Adrenal gland (tissue), 12 donors: ENCODE results near the gene PSMD2. TPM values are rescaled to one million over a fixed set of nuclear protein-coding genes. Genes with fewer than 3 reads are reported as not detected.

ENCODE experiments used
- DNase-seq, 7 donors: peaks; one replicate each; pipeline ENCODE4 v3.0.0-alpha.2; 2019 to 2020
- H3K27ac ChIP-seq, 5 donors: fragments of 200-600 bp; sonication (generic) in 4 of 5; 1 replicate in 3 of 5; 2 replicates in 2 of 5; pipeline versions ENCODE4 v1.5.1 to v1.8.0; 2016 to 2020; ENCODE audit warnings: mild to moderate bottlenecking in 1 of 5
- H3K27me3 ChIP-seq: fragments of 200-600 bp; 2 replicates; pipeline ENCODE4 v1.8.0; 2021
- H3K36me3 ChIP-seq, 2 donors: fragments of 200-600 bp; replicated peaks in 1 of 2; 1 replicate in 1 of 2; 2 replicates in 1 of 2; pipeline versions ENCODE4 v1.5.1 to v1.8.0; 2018 to 2022
- H3K4me1 ChIP-seq, 2 donors: fragments of 200-600 bp; replicated peaks in 1 of 2; 1 replicate in 1 of 2; 2 replicates in 1 of 2; pipeline versions ENCODE4 v1.5.1 to v1.8.0; 2018 to 2021
- H3K4me3 ChIP-seq, 4 donors: fragments of 200-600 bp; sonication (generic) in 3 of 4; one replicate each; pipeline ENCODE4 v1.5.1; 2016 to 2018
- H3K9me3 ChIP-seq, 3 donors: fragments of 200-600 bp; sonication (generic) in 1 of 3; replicated peaks in 1 of 3; 1 replicate in 2 of 3; 2 replicates in 1 of 3; pipeline versions ENCODE4 v1.5.1 to v1.8.0; 2016 to 2021
- CTCF ChIP-seq, 6 experiments: fragments of 450-650 bp in 4 of 6; fragments of 200-600 bp in 2 of 6; sonication (generic) in 1 of 6; IDR thresholded peaks; 1 replicate in 5 of 6; 2 replicates in 1 of 6; pipeline versions ENCODE4 v1.5.1 to v1.8.0; 2016 to 2021; ENCODE audit warnings: antibody characterized with exemption in 6 of 6, mild to moderate bottlenecking in 2 of 6, moderate library complexity in 1 of 6
- POLR2A ChIP-seq, 2 donors: fragments of 450-650 bp; IDR thresholded peaks; one replicate each; pipeline ENCODE4 v1.6.1; 2017; ENCODE audit warnings: antibody characterized with exemption in 2 of 2, mild to moderate bottlenecking in 2 of 2, moderate library complexity in 1 of 2
- WGBS, 4 donors: extraction: QIAGEN DNeasy Blood & Tissue Kit in 2 of 4; methylation state at CpG; one replicate each; pipeline versions ENCODE4 v1.1.5 to v1.1.7; 2013 to 2017; 5-methylcytosine and 5-hydroxymethylcytosine counted together
- intact Hi-C, 2 donors: fragments of 100-400 bp; cut with DNase I; formaldehyde crosslinking; loops; one replicate each; pipeline versions ENCODE4 v1.14.1 to v1.15.0; 2022 to 2023
- polyA plus RNA-seq, 3 donors: library from polyadenylated mRNA; stranded (reverse); fragments of 200-250 nt in 2 of 3; fragments of 350-450 nt in 1 of 3; fragmentation: Illumina TruSeq in 1 of 3; extraction: RNeasy Lipid Tissue Mini Kit (QIAGEN cat#74804) in 1 of 3; gene quantifications; one replicate each; pipeline ENCODE4 v1.2.3, GENCODE V29; 2013 to 2014
- total RNA-seq, 9 donors: library from RNA; depleted of rRNA in 4 of 9; stranded (reverse); fragments of >200 nt in 4 of 9; fragments of 120-200 nt in 1 of 9; fragmentation: NEBNext Ultra II Directional in 1 of 9; extraction: Animal tissue kit (Norgen Biotek cat#: 25700) in 1 of 9; gene quantifications; one replicate each; pipeline versions ENCODE4 v1.1.0 to v1.2.4, GENCODE V29; 2013 to 2023
- donor health status: healthy with polysubstance abuse.
- donor health status: Bipolar disorder and iron deficiency.
- donor health status: DM: yes; HTN: yes; CAD: no.
- donor health status: DM: no; HTN: no; CAD: no.
- donor health status: DM: no; HTN: no; CAD: no.
- donor health status: DM: yes; HTN: yes; CAD: no.

Gene PSMD2
- total and polyA plus RNA-seq, 12 donors: 65.1 to 412 (median 235) TPM

GRCh38 chr3:184300378-184300720 lies 1.3 kb downstream of the PSMD2 start:
- Histone ChIP-seq H3K27me3 (no peaks in the 10 kb centered on the region), H3K4me1 (peaks cover 4 to 12% of the 10 kb centered on the region in 2 donors), H3K4me3 (no peak overlapping the region), H3K36me3 (peaks cover 0 to 52% of the 10 kb centered on the region in 2 donors), H3K9me3 (no peaks in the 10 kb centered on the region), H3K27ac (peak overlapping the region in 3 of 5 donors; percentile 15 to 85 (median 63))
- WGBS, 4 donors: 58 to 65% (median 61%) methylated on average over 3 of the region's 3 CpGs
- TF ChIP-seq CTCF (IDR thresholded peaks at IDR 0.05) (no peak), POLR2A (IDR thresholded peaks at IDR 0.05) (no peak)
- DNase-seq: no peak
- intact Hi-C loops: no loop called here

GRCh38 chr3:184305577-184305976 lies 6.5 kb downstream of the PSMD2 start:
- DNase-seq: no peak
- 38 to 62% (median 45%) methylated on average over 1 of the region's 1 CpG for WGBS, 4 donors
- H3K27me3 ChIP-seq: no peaks in the 10 kb centered on the region
- H3K9me3 ChIP-seq: no peaks in the 10 kb centered on the region
- H3K4me3 ChIP-seq: no peak overlapping the region
- intact Hi-C loops: loop anchor here in 1 of 2 donors (5.0 kb wide), 1 partner anchor 37 kb away; no protein-coding TSS in a partner anchor
- no peak for TF ChIP-seq POLR2A (IDR thresholded peaks at IDR 0.05)
- peak in 5 of 6 experiments; percentile 15 to 32 (median 29) for TF ChIP-seq CTCF (IDR thresholded peaks at IDR 0.05)
- H3K36me3 ChIP-seq: peaks cover 0 to 84% of the 10 kb centered on the region in 2 donors
- H3K27ac ChIP-seq: no peak overlapping the region
- peaks cover 0 to 1% of the 10 kb centered on the region in 2 donors for H3K4me1 ChIP-seq

- DNase-seq: no peak
- intact Hi-C loops: loop anchor here in 1 of 2 donors (5.0 kb wide), 1 partner anchor 36 kb away; no protein-coding TSS in a partner anchor
- H3K4me3 ChIP-seq: no peak overlapping the region
- WGBS, 4 donors: 94 to 97% (median 95%) methylated on average over 4 of the region's 4 CpGs
- H3K9me3 ChIP-seq: no peaks in the 10 kb centered on the region
- no peak overlapping the region for H3K27ac ChIP-seq
- H3K4me1 ChIP-seq: no peaks in the 10 kb centered on the region
- H3K36me3 ChIP-seq: peaks cover 0 to 76% of the 10 kb centered on the region in 2 donors
- H3K27me3 ChIP-seq: no peaks in the 10 kb centered on the region
- no peak for TF ChIP-seq CTCF (IDR thresholded peaks at IDR 0.05)
- no peak for TF ChIP-seq POLR2A (IDR thresholded peaks at IDR 0.05)
Observed at GRCh38 chr3:184306341-184306972, 7.4 kb downstream of the PSMD2 start.

GRCh38 chr3:184307915-184308314 lies 8.9 kb downstream of the PSMD2 start:
- Histone ChIP-seq H3K36me3 (peaks cover 0 to 62% of the 10 kb centered on the region in 2 donors), H3K9me3 (no peaks in the 10 kb centered on the region), H3K4me3 (no peak overlapping the region), H3K27ac (no peak overlapping the region), H3K4me1 (no peaks in the 10 kb centered on the region), H3K27me3 (no peaks in the 10 kb centered on the region)
- no peak for DNase-seq
- TF ChIP-seq POLR2A (IDR thresholded peaks at IDR 0.05) (no peak), CTCF (IDR thresholded peaks at IDR 0.05) (no peak)
- intact Hi-C loops: loop anchor here in 1 of 2 donors (5.0 kb wide), 1 partner anchor 34 kb away; no protein-coding TSS in a partner anchor
- 90 to 95% (median 92%) methylated on average over 9 of the region's 9 CpGs for WGBS, 4 donors
